ENCODE results near the gene CCDC187. TPM values are rescaled to one million over a fixed set of nuclear protein-coding genes. Genes with fewer than 3 reads are reported as not detected.

The CCDC187 gene
- total and polyA plus RNA-seq, 2 experiments from 2014 or later: 0.13 to 1.3 TPM

DNA sequence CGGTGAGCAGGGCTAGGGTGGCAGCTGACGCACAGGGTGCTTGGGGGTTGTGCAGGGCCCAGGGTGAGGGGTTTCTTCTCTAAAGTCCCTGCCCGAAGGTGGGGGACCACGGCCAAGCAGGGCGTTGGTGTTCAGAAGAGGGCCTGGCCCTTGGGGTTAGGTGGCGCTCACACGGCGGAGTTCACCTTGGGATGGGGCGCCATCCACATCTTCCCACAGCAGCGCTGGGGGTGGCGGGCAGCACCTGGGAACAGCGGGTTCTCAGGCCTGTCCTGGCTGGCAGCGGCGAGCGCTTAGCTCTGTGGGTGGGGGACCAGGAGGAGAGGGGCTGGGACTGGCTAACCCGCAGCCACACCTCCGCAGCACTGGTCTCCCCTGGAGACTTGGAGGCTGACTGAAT is 29.6 kb upstream of the CCDC187 start:
- TF ChIP-seq, protein P1, sequence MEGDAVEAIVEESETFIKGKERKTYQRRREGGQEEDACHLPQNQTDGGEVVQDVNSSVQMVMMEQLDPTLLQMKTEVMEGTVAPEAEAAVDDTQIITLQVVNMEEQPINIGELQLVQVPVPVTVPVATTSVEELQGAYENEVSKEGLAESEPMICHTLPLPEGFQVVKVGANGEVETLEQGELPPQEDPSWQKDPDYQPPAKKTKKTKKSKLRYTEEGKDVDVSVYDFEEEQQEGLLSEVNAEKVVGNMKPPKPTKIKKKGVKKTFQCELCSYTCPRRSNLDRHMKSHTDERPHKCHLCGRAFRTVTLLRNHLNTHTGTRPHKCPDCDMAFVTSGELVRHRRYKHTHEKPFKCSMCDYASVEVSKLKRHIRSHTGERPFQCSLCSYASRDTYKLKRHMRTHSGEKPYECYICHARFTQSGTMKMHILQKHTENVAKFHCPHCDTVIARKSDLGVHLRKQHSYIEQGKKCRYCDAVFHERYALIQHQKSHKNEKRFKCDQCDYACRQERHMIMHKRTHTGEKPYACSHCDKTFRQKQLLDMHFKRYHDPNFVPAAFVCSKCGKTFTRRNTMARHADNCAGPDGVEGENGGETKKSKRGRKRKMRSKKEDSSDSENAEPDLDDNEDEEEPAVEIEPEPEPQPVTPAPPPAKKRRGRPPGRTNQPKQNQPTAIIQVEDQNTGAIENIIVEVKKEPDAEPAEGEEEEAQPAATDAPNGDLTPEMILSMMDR (IDR thresholded peaks at IDR 0.05; ENCODE audit: low read depth, low read length): no peak
- H3K4me1 ChIP-seq (ENCODE audit: low read depth): peaks cover 13% of the 10 kb centered on the region
- peaks cover 6% of the 10 kb centered on the region for H3K36me3 ChIP-seq
- H3K27ac ChIP-seq: no peak overlapping the region
- no peak overlapping the region for H3K4me3 ChIP-seq
- DNase-seq (ENCODE audit: low read depth in 1 of 2, low spot score in 1 of 2): no peak
- H3K27me3 ChIP-seq: no peaks in the 10 kb centered on the region
- H3K9me3 ChIP-seq (ENCODE audit: low read depth): no peaks in the 10 kb centered on the region

DNA sequence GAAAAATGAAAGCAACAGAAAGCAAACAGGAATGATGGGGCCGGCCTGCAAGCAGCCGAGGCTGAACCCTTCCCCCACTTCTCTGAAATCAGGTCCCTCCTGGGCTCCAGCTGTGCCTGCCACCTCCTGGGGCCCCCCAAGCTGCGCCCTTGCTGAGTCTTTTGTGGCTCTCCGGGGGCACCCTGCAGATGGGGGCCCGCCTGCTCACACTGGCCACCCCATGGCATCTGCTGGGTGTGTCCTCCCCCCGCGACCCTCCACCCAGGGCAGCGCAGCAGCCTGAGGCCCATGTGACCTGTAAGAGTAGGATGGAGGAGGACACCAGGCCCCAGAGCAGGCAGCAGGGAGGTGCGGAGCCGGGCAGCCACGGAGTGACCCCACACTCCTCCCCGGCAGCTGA is 29.2 kb upstream of the CCDC187 start:
- Histone ChIP-seq H3K27ac (no peak overlapping the region), H3K9me3 (ENCODE audit: low read depth) (no peaks in the 10 kb centered on the region), H3K4me3 (no peak overlapping the region), H3K27me3 (no peaks in the 10 kb centered on the region), H3K36me3 (peaks cover 4% of the 10 kb centered on the region), H3K4me1 (ENCODE audit: low read depth) (peaks cover 17% of the 10 kb centered on the region)
- no peak for DNase-seq (ENCODE audit: low read depth in 1 of 2, low spot score in 1 of 2)
- TF ChIP-seq, protein P1 (IDR thresholded peaks at IDR 0.05; ENCODE audit: low read depth, low read length): no peak

DNA sequence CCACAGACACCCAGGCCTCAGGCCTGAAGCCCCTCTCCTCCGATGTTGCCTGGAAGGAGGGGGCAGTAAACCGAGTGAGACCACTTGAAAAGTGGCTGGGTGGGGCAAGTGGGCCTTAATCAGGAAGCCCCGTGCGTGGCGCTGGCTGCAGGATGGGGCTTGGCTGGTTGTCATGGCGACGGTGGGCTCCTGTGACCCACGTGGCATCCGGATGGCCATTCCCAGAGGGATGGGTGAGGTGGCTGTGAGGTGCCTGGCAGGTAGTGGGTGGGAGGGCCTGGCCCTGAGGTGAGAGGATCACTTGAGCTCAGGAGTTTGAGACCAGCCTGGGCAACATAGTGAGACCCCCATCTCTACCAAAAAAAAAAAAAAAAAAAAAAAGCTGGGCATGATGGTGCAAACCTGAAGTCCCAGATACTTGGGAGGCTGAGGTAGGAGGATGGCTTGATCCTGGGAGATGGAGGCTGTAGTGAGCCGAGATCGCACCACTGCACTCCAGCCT is 28.6 kb upstream of the CCDC187 start:
- peaks cover 19% of the 10 kb centered on the region for H3K4me1 ChIP-seq (ENCODE audit: low read depth)
- H3K36me3 ChIP-seq: no peaks in the 10 kb centered on the region
- DNase-seq (ENCODE audit: low read depth in 1 of 2, low spot score in 1 of 2): no peak
- no peaks in the 10 kb centered on the region for H3K27me3 ChIP-seq
- H3K9me3 ChIP-seq (ENCODE audit: low read depth): no peaks in the 10 kb centered on the region
- H3K4me3 ChIP-seq: no peak overlapping the region
- no peak overlapping the region for H3K27ac ChIP-seq
- TF ChIP-seq, protein P1 (IDR thresholded peaks at IDR 0.05; ENCODE audit: low read depth, low read length): no peak

DNA sequence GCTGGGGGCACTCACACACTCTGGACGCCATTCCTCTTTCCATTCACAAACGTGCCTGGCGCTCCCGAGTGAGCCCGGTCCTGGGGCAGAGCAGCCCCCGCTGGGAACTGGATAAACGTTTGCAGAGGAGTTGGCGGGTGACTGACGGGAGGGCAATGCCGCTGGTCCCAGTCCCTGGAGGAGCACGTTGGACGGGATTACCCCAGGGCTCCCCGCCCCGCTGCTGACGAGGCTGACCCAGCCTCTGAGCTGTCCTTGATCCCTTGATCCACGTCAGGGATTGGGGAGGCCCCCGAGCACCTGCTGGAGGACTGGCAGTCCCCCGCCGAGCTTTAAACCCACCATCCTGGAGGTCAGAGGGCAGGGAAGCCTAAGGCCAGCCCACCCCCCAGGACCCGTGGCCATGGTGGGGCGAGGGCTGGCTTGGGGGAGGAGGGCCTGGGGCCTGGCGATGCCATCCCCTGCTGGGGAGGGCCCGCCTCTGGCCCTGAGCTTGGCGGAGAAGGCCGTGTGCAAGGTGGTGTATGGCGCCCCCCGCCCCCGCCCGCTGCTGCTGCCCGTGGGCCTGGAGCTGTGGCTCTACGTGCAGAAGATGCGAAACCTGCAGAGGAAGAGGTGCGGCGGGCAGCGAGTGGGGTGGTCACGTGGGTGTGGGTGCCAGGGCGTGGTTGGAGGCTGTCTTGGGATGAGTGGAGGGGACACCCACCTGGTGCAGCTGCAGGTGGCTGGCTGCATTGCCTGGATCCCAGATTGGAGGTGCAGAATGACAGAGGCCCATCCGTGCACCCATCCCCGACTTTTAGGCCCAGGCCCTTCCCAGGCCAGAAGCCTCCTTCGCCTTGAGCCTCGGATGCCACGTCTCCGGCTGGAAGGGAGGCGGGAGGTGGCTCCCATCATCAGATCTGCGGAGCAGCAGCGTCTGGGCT is 27.9 kb upstream of the CCDC187 start:
- TF ChIP-seq, protein P1 (IDR thresholded peaks at IDR 0.05; ENCODE audit: low read depth, low read length): no peak
- DNase-seq (ENCODE audit: low read depth in 1 of 2, low spot score in 1 of 2): no peak
- no peaks in the 10 kb centered on the region for H3K9me3 ChIP-seq (ENCODE audit: low read depth)
- no peaks in the 10 kb centered on the region for H3K27me3 ChIP-seq
- no peak overlapping the region for H3K27ac ChIP-seq
- H3K4me3 ChIP-seq: no peak overlapping the region
- H3K36me3 ChIP-seq: no peaks in the 10 kb centered on the region
- peaks cover 22% of the 10 kb centered on the region for H3K4me1 ChIP-seq (ENCODE audit: low read depth)

DNA sequence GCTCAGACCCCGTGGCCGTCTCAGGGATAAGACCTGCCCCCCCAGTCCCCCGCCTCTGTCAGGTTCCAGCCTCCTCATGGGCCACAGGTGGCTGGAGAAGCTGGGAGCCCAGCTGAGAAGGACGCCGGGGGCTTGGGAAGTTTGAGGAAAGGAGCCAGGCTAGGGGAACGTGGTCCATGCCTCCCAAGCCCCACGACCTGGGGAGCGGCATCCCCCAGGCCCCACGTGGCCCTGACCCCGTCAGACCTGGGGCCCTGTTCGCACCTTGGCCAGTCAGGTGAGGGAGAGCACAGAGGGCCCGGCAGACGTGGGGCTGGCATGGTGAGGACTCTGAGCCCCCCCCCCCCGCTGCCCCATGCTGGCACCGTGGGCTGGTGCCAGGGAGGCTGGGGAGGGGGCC is 27.1 kb upstream of the CCDC187 start:
- H3K4me3 ChIP-seq: no peak overlapping the region
- peaks cover 30% of the 10 kb centered on the region for H3K4me1 ChIP-seq (ENCODE audit: low read depth)
- H3K27me3 ChIP-seq: no peaks in the 10 kb centered on the region
- DNase-seq (ENCODE audit: low read depth in 1 of 2, low spot score in 1 of 2): no peak
- no peaks in the 10 kb centered on the region for H3K36me3 ChIP-seq
- TF ChIP-seq, protein P1 (IDR thresholded peaks at IDR 0.05; ENCODE audit: low read depth, low read length): no peak
- H3K9me3 ChIP-seq (ENCODE audit: low read depth): no peaks in the 10 kb centered on the region
- no peak overlapping the region for H3K27ac ChIP-seq

Data from cardiac muscle cell (in vitro differentiated cells and primary cell).